OCI-M2 (cell line): ENCODE results near the gene GRIN2B.

ENCODE experiments used
- DNase-seq: peaks from one replicate; lab custom pipeline; 2025; ENCODE audit not compliant: unreplicated experiment; lab: John Stamatoyannopoulos, UW

Gene GRIN2B

GRCh38 chr12:13981296-13981962, at the start of gene GRIN2B:
Gene GRIN2B (minus strand): TSS chr12:13981602. CDS start chr12:13866208, 115,394 bp downstream.
- DNase-seq: no peak

- DNase-seq: no peak
Measured at GRCh38 chr12:14026537-14026936, 45.1 kb upstream of the GRIN2B start.

GRCh38 chr12:14024591-14024990, 43.2 kb upstream of the GRIN2B start:
- no peak for DNase-seq

- no peak for DNase-seq
Measured at GRCh38 chr12:14018080-14018479, 36.7 kb upstream of the GRIN2B start.

GRCh38 chr12:14010989-14011388, 29.6 kb upstream of the GRIN2B start:
- no peak for DNase-seq

- no peak for DNase-seq
Measured at GRCh38 chr12:14007639-14008038, 26.2 kb upstream of the GRIN2B start.

- no peak for DNase-seq
Measured at GRCh38 chr12:13992585-13992984, 11.2 kb upstream of the GRIN2B start.

GRCh38 chr12:13992106-13992505, 10.7 kb upstream of the GRIN2B start:
- DNase-seq: no peak

- no peak for DNase-seq
Measured at GRCh38 chr12:13986031-13986430, 4.6 kb upstream of the GRIN2B start.

- no peak for DNase-seq
Measured at GRCh38 chr12:13981990-13982389, 588 bp upstream of the GRIN2B start.

- no peak for DNase-seq
Measured at GRCh38 chr12:13980538-13981295, 685 bp downstream of the GRIN2B start.

GRCh38 chr12:13979772-13980378, 1.5 kb downstream of the GRIN2B start:
- no peak for DNase-seq

- no peak for DNase-seq
Measured at GRCh38 chr12:13978876-13979275, 2.5 kb downstream of the GRIN2B start.

- DNase-seq: no peak
Measured at GRCh38 chr12:13976880-13977279, 4.5 kb downstream of the GRIN2B start.

- no peak for DNase-seq
Measured at GRCh38 chr12:13976028-13976584, 5.3 kb downstream of the GRIN2B start.

GRCh38 chr12:13973996-13974395, 7.4 kb downstream of the GRIN2B start:
- DNase-seq: no peak

GRCh38 chr12:13970803-13971202, 10.6 kb downstream of the GRIN2B start:
- no peak for DNase-seq

GRCh38 chr12:13968281-13968680, 13.1 kb downstream of the GRIN2B start:
- DNase-seq: no peak

GRCh38 chr12:13964666-13965065, 16.7 kb downstream of the GRIN2B start:
- no peak for DNase-seq

- no peak for DNase-seq
Measured at GRCh38 chr12:13962699-13963098, 18.7 kb downstream of the GRIN2B start.

GRCh38 chr12:13961971-13962370, 19.4 kb downstream of the GRIN2B start:
- DNase-seq: no peak
